Activated CD8-positive, alpha-beta T cell treated with anti-CD3 and anti-CD28 coated beads for 36 hours (primary cell): ENCODE data around the gene KRTAP9-7. TPM values are rescaled to one million over a fixed set of nuclear protein-coding genes. Genes with fewer than 3 reads are reported as not detected.
"Not testable (repeated sequence)": the region's sequence is repeated elsewhere in the genome, so short reads cannot be mapped to it uniquely, and the experiment has no call there.

ENCODE experiments used
- ATAC-seq: fragments of 200-7000 bp; cut with Tn5 transposase; one replicate; pipeline ENCODE4 v1.10.0; 2021; ENCODE audit warnings: mild to moderate bottlenecking, moderate library complexity
- CTCF ChIA-PET: fragments of 350-600 bp; sonication (Branson Sonifier 250); formaldehyde crosslinking; loops from one replicate; lab custom pipeline; 2021; ENCODE audit warnings: antibody characterized with exemption; lab: Charles Lee
- POLR2A ChIA-PET: fragments of 350-600 bp; sonication (Branson Sonifier 250); formaldehyde crosslinking; loops from one replicate; lab custom pipeline; 2021; ENCODE audit warnings: antibody characterized with exemption; lab: Charles Lee
- DNase-seq: peaks from one replicate; pipeline ENCODE4 v3.0.0-alpha.2; 2020
- H3K27ac Mint-ChIP-seq: one replicate; pipeline ENCODE4 v1.8.0; 2021; ENCODE audit warnings: mild to moderate bottlenecking, mixed read lengths
- H3K27me3 Mint-ChIP-seq: one replicate; pipeline ENCODE4 v1.8.0; 2021; ENCODE audit warnings: mixed read lengths
- H3K36me3 Mint-ChIP-seq: one replicate; pipeline ENCODE4 v1.8.0; 2021; ENCODE audit warnings: low read depth, mixed read lengths
- H3K4me1 Mint-ChIP-seq: one replicate; pipeline ENCODE4 v1.8.0; 2021; ENCODE audit warnings: low read depth, mixed read lengths
- H3K4me3 Mint-ChIP-seq: one replicate; pipeline ENCODE4 v1.8.0; 2021; ENCODE audit warnings: mild to moderate bottlenecking, moderate library complexity, mixed read lengths
- H3K9me3 Mint-ChIP-seq: one replicate; pipeline ENCODE4 v1.8.0; 2021; ENCODE audit warnings: mixed read lengths
- CTCF ChIP-seq: fragments of 200-600 bp; IDR thresholded peaks from one replicate; pipeline ENCODE4 v1.8.0; 2022; ENCODE audit warnings: antibody characterized with exemption, mild to moderate bottlenecking
- intact Hi-C: fragments of 100-400 bp; cut with micrococcal nuclease; formaldehyde crosslinking; loops from one replicate; pipeline ENCODE4 v1.10.0; 2022
- total RNA-seq, 2 experiments: library from RNA; stranded (reverse); gene quantifications; one replicate each; pipeline ENCODE4 v1.2.3, GENCODE V29; 2021

KRTAP9-7 gene
- total RNA-seq, 2 experiments from 2014 or later = not detected

GRCh38 chr17:41258406-41258805 lies 17.1 kb upstream of the KRTAP9-7 start:
- DNase-seq (no peak), ATAC-seq (no peak)
- TF ChIP-seq CTCF = no peak
- POLR2A ChIA-PET = no interaction called here
- Mint-ChIP-seq H3K4me3 (no peak overlapping the region), H3K36me3 (no peaks in the 10 kb centered on the region), H3K27me3 (peaks cover 10% of the 10 kb centered on the region), H3K4me1 (peaks cover 5% of the 10 kb centered on the region), H3K9me3 (no peaks in the 10 kb centered on the region), H3K27ac (no peak overlapping the region)
- intact Hi-C loops = no loop called here
- CTCF ChIA-PET = no interaction called here

DNA sequence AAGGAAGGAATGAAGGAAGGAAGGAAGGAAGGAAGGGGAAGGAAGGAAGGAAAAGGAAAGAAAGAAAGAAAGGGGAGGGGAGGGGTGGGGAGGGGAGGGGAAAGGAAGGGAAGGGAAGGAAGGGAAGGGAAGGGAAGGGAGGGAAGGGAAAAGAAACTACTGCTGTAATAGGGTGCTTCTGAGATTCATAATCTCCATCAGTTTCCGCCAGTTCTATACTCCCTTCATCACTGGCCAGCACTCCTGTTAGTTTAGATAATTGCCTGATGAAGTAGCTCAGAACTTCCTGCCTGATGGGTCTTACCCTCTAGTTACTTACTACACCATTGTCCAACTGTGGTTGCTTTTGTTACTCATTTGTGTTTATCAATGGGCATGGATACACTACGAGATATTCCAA lies 12.3 kb upstream of the KRTAP9-7 start:
- DNase-seq (no peak), ATAC-seq (no peak)
- intact Hi-C loops = no loop called here
- Mint-ChIP-seq H3K4me3 (no peak overlapping the region), H3K27me3 (no peaks in the 10 kb centered on the region), H3K4me1 (peaks cover 7% of the 10 kb centered on the region), H3K9me3 (no peaks in the 10 kb centered on the region), H3K27ac (no peak overlapping the region), H3K36me3 (no peaks in the 10 kb centered on the region)
- TF ChIP-seq CTCF = no peak
- POLR2A ChIA-PET = no interaction called here
- CTCF ChIA-PET = no interaction called here

DNA sequence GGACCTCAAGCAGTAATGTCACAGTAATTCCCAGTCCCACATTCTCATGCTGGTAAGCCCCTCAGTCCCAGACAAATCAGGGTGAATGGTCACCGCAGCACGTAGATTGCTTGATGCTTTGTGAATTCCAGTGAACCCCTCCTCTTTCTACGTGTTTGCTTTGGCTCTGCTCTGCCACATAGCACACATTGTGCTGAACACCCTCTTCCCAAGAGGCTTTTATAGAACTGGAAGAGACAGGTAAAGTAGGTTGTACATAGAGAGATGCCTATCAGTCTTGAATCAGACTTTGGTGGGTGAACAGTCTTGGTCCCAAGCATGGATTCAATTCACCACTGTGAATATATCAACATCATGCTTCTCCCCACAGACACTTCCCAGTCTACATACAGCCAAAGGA lies 10.9 kb upstream of the KRTAP9-7 start:
- ChIA-PET POLR2A (no interaction called here), CTCF (no interaction called here)
- no peak overlapping the region for H3K4me3 Mint-ChIP-seq
- peaks cover 7% of the 10 kb centered on the region for H3K4me1 Mint-ChIP-seq
- no peak for DNase-seq
- H3K9me3 Mint-ChIP-seq = no peaks in the 10 kb centered on the region
- intact Hi-C loops = no loop called here
- no peak for TF ChIP-seq CTCF
- H3K36me3 Mint-ChIP-seq = no peaks in the 10 kb centered on the region
- no peaks in the 10 kb centered on the region for H3K27me3 Mint-ChIP-seq
- no peak for ATAC-seq
- no peak overlapping the region for H3K27ac Mint-ChIP-seq

- ChIA-PET POLR2A (no interaction called here), CTCF (no interaction called here)
- Mint-ChIP-seq H3K4me3 (no peak within 1 kb of the TSS), H3K27ac (no peak within 1 kb of the TSS), H3K4me1 (peaks cover 7% of the 10 kb centered on the region), H3K27me3 (no peaks in the 10 kb centered on the region), H3K9me3 (no peaks in the 10 kb centered on the region), H3K36me3 (no peaks in the 10 kb centered on the region)
- intact Hi-C loops = no loop called here
- no peak for DNase-seq
- no peak for TF ChIP-seq CTCF
- ATAC-seq = no peak
Measured at GRCh38 chr17:41265078-41265477, 10.4 kb upstream of the KRTAP9-7 start, which contains the start of gene KRTAP9-6. KRTAP9-6 (plus strand) TSS chr17:41265378; CDS start chr17:41265378, 0 bp downstream.

- POLR2A ChIA-PET = no interaction called here
- peaks cover 2% of the 10 kb centered on the region for H3K4me1 Mint-ChIP-seq
- no peaks in the 10 kb centered on the region for H3K9me3 Mint-ChIP-seq
- ATAC-seq (no peak), DNase-seq (no peak)
- CTCF ChIA-PET = no interaction called here
- H3K27ac Mint-ChIP-seq = no peak overlapping the region
- intact Hi-C loops = no loop called here
- no peaks in the 10 kb centered on the region for H3K27me3 Mint-ChIP-seq
- H3K4me3 Mint-ChIP-seq = no peak overlapping the region
- no peak for TF ChIP-seq CTCF
- H3K36me3 Mint-ChIP-seq = no peaks in the 10 kb centered on the region
Measured at GRCh38 chr17:41267711-41268110, 7.8 kb upstream of the KRTAP9-7 start.

GRCh38 chr17:41271323-41271722 lies 4.2 kb upstream of the KRTAP9-7 start:
- intact Hi-C loops, H3K36me3 Mint-ChIP-seq, DNase-seq, H3K4me3 Mint-ChIP-seq, H3K27me3 Mint-ChIP-seq, POLR2A ChIA-PET, ATAC-seq, CTCF ChIA-PET, H3K9me3 Mint-ChIP-seq, H3K27ac Mint-ChIP-seq, H3K4me1 Mint-ChIP-seq: not testable (repeated sequence)
